Measurements from ENCODE around the gene DPP6.

GRCh38 chr7:154836021-154836448 is 783.8 kb downstream of the DPP6 start:
- TF ChIP-seq NFIC (IDR thresholded peaks at IDR 0.05) (no peak), EP300 (IDR thresholded peaks at IDR 0.05; ENCODE audit: borderline replicate concordance) (no peak), MAX (IDR thresholded peaks at IDR 0.05) (no peak), CEBPB (IDR thresholded peaks at IDR 0.05) (no peak), FOXM1 (IDR thresholded peaks at IDR 0.05; ENCODE audit: borderline replicate concordance, low read depth) (no peak), YY1 (IDR thresholded peaks at IDR 0.05; ENCODE audit: low read depth) (no peak)

All from Ishikawa (cell line).